Measurements from ENCODE around the gene SLC4A4. TPM values are rescaled to one million over a fixed set of nuclear protein-coding genes. Genes with fewer than 3 reads are reported as not detected.

SLC4A4 gene
- total RNA-seq, 1 donor from 2014 or later, result 9.8 TPM

DNA sequence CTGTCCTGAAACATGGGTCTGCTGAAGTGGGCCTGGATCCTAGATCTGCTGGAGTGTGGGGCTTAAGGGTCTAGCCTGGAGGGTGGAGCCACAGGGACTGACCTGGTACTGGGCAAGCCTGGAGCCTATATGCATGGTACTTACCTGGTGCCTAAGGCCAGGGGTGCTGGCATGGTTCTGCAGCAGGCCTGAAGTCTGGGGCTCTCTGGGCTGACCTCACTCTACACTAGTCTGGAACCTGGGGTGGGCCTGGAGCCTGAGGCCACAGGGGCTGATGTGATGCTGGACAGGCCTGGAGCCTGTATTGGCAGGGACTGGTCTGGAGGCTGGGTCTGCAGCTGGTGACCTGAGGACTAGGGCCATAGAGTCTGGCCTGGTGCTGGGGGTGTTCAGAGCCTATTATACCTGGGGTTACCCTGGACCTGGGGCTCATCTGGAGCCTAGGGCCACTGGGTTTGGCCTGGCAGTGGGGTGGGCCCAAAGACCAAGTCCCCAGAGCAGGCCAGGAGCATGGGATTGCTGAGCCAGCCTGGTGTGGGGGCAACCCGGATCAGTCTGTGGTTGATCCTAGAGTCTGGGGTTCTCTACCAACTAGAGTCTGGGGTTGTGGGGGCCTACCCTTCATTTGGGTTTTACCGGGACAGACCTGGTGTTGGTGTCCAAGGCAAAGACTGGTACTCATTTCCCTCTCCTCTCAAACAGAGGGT, 179.6 kb downstream of the SLC4A4 start:
- DNase-seq (ENCODE audit: low spot score) (no peak), ATAC-seq (peak; percentile 22)
- intact Hi-C loops (cut with DNase I), result no loop called here

DNA sequence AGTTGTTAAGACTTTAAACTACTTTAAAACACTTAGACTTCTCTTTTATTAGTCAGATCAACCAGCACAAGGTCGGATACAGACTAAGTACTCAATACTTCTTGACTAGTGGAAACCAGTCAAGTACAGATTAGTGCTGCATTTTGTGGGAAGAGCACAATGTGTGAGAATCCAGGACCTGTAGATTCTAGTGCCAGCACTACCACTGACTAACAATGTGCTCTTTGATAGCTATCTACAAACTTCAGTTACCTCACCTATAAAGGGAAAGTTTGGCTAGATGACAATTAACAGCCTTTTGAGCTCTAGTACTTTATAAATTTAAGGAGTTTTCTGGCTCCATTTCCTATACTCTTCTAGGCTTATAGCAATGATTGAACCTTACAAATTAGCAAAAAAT, 181.5 kb downstream of the SLC4A4 start:
- intact Hi-C loops (cut with DNase I), result no loop called here
- ATAC-seq, result no peak
- DNase-seq (ENCODE audit: low spot score), result no peak

DNA sequence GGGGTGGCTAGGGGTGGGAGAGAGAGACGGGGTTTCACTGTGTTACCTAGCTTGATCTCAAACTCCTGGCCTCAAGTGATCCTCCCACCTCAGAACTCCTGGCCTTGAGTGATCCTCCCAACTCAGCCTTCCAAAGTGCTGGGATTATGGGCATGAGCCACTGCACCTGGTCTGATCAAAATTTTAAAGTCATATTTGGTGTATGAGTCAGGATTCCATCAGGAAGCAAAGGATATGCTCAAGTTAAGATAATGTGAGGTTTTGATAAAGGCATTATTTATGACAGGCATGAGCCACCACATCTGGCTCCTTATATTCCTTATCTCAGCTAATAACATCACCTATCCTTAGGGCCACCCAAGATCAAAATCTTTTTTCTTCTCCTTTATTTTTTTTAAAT, 182.0 kb downstream of the SLC4A4 start:
- intact Hi-C loops (cut with DNase I), result no loop called here
- ATAC-seq (no peak), DNase-seq (ENCODE audit: low spot score) (no peak)

DNA sequence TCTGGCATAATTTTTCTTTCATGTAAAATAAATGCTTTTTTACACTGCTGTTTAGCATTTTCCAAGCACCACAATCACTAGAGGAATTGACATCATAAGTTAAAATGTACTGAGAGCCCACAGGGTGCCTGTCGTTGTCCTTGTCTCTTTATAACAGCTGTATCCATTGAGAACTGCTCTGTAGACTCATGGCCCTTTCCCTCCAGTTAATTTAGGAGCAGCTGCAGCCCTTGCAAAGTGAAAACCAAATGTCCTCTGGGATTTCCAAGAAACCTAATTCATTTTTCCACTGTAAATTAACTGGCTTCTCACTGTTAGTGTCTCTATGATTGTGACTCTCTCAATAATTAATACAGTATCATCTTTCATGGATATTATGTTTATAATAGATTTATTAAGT, 185.9 kb downstream of the SLC4A4 start:
- no peak for ATAC-seq
- no peak for DNase-seq (ENCODE audit: low spot score)
- intact Hi-C loops (cut with DNase I), result no loop called here

DNA sequence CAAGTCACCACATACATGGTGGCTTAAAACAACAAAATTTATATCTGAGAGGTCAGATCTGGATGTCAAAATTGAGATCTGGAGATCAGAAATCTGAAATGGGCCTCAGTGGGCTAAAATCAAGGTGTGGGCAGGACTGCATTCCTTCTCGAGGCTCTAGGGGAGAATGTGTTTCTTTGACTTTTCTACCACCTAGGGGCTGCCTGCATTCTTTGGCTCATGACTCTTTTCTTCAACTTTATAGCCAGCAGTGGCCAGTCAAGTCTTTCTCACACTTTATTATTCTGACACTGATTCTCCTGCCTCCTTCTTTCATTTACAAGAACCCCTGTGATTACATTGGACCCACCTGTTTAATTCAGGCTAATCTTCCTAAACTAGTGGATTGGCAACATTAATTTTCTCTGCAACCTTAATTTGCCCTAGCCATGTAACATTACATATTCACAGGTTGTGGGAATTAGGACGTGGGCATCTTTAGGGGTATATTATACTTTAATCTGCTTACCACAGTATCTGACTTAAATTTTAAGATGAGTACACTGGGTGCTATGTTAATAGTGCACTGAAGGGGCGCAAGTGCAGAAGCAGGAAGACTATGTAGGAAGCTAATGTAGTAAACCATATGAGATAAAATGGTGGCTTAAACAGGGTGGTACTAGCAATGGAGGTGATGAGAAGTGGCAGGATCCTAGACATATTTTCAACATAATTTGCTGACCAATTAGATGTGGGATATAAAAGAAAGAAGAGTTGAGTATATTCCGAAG, 188.0 kb downstream of the SLC4A4 start:
- DNase-seq (ENCODE audit: low spot score) (no peak), ATAC-seq (no peak)
- intact Hi-C loops (cut with DNase I), result no loop called here

DNA sequence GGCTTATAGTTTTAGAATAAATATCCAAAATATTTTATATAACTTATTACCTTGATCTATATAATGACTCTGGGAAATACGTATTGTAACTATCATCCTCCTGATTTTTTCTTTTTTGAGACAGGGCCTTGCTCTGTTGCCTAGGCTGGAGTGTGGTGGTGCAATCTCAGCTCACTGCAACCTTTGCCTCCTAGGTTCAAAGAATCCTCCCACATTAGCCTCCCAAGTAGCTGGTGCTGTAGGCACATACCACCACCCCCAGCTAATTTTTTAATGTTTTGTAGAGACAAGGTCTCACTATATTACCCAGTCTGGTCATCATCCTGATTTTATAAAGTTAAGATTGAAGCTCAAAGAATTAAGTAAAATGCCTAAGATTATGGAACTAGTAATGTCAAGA, 193.6 kb downstream of the SLC4A4 start:
- ATAC-seq (no peak), DNase-seq (ENCODE audit: low spot score) (no peak)
- intact Hi-C loops (cut with DNase I), result no loop called here

DNA sequence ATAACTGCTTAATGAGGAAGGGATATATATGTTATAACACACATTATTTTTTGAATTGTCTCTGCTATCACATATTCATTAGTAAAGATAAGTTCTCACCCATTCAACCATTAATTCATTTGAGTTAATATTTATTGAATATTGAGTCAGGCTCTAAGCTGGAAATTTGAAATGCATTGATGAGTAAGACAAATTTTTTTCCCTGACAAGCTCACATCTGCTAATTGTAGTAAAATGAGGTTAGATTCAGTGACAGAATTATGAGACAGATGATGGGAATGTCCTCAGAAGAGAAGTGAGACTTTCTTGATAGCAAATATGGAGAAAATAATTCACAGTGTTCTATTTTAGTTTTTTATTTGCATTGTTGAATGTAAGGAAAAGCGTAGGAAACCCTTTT, 194.3 kb downstream of the SLC4A4 start:
- ATAC-seq, result no peak

DNA sequence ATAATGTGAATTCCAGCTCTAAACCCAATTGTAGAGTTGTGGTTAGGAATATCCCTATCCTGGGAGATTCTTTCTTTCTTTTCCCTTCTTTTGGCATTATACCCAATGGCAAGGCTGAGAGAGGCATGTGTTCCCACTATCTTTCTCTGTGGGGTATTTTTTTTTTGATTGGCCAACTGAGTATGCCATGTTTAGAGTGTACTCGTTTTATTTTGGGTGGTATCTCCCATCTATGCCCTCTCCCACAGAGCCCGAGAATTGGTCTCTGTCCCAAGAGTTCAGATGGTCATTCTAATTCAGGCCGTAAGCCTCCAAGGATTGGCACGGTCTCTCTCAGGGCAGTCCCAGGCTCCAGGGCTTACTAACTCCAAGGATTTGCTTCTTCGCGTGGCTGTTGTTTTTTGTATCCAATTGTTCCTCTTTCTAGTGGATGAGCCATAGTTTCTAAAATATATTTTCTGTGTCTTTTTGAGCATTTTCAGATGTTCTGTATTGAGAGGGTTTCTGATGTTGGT, 198.8 kb downstream of the SLC4A4 start:
- DNase-seq (ENCODE audit: low spot score) (no peak), ATAC-seq (no peak)
- intact Hi-C loops (cut with DNase I), result no loop called here

More for the DNA sequence above, 194.3 kb downstream of the SLC4A4 start:
- DNase-seq (ENCODE audit: low spot score), result no peak
- intact Hi-C loops (cut with DNase I), result no loop called here

DNA sequence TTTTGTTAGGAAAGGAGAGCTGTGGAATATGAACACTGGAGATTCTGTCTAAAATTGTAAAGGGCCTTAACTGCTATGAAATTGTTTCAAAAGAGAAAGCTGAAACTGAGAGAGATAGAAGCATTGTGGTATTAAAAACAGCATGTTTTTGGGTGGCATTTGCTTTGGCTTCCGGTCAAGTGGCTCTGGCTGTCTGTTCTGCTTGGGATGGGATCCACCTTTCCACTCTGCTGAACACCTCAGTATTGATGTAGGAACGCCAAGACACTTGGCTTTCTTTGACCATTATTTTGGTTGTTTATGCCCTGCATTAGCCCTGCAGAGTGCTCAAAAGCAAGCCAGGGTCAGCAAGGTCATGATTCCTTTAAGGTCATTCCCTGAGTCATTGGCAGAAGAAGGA, 199.7 kb downstream of the SLC4A4 start:
- intact Hi-C loops (cut with DNase I), result no loop called here
- no peak for ATAC-seq
- no peak for DNase-seq (ENCODE audit: low spot score)

DNA sequence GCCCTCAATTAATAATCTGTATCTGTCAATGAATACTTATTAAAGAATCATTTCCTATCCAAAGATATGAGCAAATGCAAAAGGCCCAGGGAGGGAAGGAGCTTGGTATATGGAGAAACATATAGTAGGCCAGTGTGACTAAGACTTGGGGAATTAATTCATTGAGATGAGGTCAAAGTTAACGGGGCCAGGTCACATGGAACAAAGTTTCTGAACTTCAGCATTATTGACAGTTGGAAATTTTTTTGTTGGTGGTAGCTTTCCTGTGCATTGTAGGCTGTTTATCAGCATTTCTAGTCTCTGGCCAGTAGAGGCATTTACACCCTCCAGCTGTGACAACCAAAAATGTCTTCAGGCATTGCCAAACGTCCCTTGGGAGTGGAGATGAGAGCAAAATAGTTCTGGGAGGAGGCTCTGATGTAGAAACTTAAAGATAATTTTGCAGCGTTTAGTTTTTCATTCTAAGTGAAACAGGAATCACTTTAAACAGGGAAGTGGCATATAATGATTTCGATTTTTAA, 202.0 kb downstream of the SLC4A4 start:
- ATAC-seq, result no peak
- intact Hi-C loops (cut with DNase I), result no loop called here
- DNase-seq (ENCODE audit: low spot score), result no peak

DNA sequence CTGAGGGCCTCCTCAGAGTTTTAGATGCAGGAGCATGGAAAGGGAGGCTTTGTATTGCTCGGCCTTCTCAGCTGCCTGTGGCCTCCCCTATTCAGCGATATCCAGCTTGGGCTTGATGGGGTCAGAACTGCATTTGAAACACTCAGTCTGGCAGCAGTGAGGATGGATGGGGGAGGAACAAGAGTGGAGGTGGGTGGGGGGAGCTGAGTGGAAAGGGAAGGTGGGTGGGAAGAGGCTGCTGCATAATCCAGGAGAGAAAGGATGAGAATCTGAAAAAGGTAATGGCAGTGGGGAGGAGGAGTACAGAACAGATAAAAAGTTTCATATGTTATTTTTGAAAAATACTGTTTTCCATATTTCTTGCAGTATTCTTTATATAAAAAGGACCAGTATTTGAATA, 202.7 kb downstream of the SLC4A4 start:
- no peak for DNase-seq (ENCODE audit: low spot score)
- no peak for ATAC-seq
- intact Hi-C loops (cut with DNase I), result no loop called here

DNA sequence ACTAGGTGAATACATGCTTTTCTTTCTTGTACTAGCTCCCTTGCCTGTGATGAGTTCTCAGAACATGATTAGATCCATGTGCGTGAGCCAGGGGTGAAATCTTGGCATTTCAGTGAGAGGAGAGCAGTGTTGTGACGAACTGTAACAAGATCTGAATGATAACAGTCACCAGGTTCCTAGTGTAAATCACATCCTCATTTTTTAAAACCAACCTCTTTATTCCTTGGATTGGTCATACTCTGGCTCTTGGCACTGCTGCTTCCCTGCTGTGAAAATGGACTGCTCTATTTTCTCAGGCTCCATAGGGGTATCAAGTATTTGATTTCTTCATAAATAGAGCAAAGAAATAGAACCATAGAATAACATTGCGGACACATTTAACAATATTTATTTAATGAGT, 206.3 kb downstream of the SLC4A4 start:
- intact Hi-C loops (cut with DNase I), result no loop called here
- peak; percentile 44 for ATAC-seq
- no peak for DNase-seq (ENCODE audit: low spot score)

DNA sequence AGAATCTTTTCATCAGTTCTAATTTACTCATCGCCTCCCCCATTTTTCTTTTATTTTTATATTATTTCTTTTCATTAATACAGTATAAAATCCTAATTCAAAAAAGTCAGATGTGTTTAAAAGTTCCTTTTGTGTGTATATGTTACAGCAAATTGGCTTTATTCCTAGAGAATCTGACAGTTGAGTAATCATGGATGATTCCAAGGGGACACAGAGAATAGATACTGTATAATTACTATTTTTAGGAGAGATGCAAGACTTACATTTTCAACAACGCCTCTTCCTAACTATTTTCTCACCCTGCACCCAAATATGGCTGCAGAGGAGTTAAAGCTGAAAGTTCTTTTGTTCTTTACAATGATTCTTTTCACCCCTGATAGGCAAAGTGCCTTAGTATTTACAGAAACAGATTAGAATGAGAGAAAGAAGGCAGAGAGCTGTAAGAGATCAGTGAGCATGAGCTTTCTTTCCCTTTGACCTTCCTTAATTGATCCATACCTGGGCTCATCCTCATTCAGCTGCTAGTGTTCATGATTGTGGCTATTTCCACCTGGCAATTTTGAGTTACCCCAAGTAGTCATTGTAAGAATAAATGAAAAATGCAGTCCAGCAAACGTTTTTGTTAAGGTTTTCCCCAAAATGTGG, 210.8 kb downstream of the SLC4A4 start:
- no peak for ATAC-seq
- intact Hi-C loops (cut with DNase I), result no loop called here
- DNase-seq (ENCODE audit: low spot score), result no peak

DNA sequence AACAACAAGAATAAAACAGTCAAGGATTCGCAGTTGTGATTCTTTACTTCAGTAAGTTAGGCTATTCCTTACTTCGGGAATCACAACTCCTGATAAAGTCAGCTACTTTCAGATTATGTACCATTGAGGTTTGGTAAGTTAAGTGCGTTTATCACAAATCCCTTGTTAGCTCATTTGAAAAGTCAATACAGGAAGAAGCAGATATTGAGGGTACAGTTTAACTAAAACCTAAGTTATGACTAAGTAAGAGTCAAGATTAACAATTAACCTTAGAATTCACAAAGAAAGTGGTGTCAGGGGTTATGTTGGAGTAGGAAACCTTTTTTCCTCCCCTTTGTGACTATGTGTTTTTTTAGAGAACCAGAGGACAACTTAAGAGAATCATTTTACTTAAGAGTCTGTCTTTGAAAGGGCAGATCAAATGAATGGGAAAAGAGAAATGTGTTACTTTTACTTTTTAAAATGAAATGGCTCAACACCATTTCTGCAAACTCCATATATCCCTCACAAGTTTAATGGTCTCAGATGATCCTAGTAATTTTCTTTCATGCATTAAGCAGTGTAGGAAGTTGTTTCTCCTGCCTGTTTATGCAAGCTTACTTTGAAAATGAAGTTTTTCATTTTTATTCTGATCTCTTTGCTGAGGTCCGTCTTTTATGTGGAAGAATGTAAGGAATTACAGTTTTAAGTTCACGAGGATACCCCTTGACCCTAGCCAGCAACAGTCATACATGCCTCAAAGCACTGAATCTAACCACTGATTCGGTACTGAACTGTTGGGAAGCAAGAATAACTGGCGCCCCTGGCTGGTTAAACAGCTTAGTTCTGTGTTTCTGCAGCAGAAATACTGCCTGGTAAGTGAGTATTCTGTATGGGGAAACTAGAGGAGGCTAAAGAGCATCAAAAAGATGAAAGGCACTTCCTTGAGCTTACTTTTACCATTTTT, 211.7 kb downstream of the SLC4A4 start:
- ATAC-seq (no peak), DNase-seq (ENCODE audit: low spot score) (no peak)
- intact Hi-C loops (cut with DNase I), result no loop called here

DNA sequence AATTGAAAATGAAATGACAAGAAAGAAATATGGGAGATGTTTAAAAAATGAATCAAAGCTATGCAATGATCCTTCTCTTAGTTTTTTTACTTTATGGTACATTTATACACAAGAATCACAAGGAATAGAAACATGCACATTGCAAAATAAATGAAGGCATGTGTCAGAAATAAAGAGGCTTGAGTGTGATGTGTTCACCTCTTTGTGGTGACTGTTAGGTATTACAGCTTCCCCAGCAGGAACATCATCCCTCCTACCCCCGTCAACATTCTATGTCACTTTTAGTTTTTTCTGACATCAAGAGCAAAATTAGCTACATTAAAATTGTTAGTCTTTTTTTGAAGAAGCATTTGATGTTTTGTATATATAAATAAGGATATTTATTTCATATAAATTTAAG, 214.8 kb downstream of the SLC4A4 start:
- ATAC-seq, result peak; percentile 72
- intact Hi-C loops (cut with DNase I), result no loop called here
- no peak for DNase-seq (ENCODE audit: low spot score)

DNA sequence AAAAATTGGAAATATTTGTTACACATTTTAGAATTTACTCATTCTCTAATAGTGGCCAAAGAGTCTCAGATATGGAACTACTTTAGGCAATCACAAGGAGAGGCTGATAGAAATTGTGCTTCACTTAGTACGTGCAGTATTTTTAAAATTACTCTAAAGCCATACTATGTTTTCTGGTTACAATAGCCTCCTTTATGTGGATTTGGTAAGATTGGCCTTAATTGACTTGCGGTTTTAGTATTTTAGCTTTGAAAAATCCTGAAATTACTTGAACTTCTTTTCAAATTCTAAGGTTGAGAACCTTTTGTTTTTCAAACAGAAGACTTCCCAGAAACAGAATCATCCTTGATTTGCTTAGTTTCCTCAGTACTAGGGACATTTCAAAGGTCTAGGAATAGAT, 215.2 kb downstream of the SLC4A4 start:
- DNase-seq (ENCODE audit: low spot score) (no peak), ATAC-seq (no peak)
- intact Hi-C loops (cut with DNase I), result no loop called here

DNA sequence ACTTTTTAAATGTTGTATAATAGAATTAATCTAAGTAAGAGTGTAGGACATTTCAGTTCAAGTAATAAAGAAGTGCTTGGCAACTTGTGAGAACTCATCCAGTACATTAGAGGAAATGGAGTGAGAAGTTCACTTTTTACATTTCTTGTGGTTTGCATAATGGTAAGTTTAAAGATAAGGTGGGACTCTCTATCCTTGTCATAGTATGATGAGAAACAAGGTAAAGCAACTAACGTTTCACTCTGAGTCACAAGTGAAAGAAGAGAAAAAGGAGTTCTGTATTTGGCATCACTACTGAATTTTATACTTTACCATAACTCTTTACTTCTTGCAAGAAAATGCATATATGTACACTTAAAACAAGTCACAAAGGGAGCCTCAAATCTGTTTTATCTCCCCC, 219.4 kb downstream of the SLC4A4 start:
- ATAC-seq (no peak), DNase-seq (ENCODE audit: low spot score) (no peak)
- intact Hi-C loops (cut with DNase I), result no loop called here

DNA sequence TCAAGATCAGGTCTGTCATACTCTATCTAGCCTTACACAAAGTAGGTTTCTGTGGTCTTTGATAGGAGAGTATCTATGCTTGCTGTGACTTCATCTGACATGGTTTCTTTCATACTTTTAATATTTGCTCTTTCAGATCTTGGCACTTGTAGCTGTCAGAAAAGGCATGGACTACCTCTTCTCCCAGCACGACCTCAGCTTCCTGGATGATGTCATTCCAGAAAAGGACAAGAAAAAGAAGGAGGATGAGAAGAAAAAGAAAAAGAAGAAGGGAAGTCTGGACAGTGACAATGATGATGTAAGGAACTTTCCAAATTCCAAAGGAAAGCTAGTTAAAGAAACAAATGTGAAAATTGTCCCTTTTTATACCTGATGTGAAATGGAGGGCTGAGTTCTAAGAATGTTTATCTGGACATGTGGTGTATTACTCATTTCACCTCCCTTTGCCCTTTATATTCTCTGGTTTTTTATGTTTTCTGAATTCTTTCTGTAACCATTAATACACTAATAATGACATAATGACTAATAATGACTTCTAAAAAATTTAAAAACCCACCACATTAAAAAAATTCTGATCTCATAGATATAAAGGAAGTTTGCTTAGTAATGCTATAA, 221.2 kb downstream of the SLC4A4 start:
- DNase-seq (ENCODE audit: low spot score) (no peak), ATAC-seq (no peak)
- intact Hi-C loops (cut with DNase I), result no loop called here

All from sciatic nerve (tissue), 2 donors.